HG03378 (cell line): ENCODE results near the gene DGUOK.

Experiments
- ATAC-seq: cut with Tn5 transposase; IDR thresholded peaks from one replicate; pipeline ENCODE4 v1.9.1; 2021; ENCODE audit warnings: mild to moderate bottlenecking, moderate library complexity; ENCODE audit not compliant: unreplicated experiment

DGUOK gene

DNA sequence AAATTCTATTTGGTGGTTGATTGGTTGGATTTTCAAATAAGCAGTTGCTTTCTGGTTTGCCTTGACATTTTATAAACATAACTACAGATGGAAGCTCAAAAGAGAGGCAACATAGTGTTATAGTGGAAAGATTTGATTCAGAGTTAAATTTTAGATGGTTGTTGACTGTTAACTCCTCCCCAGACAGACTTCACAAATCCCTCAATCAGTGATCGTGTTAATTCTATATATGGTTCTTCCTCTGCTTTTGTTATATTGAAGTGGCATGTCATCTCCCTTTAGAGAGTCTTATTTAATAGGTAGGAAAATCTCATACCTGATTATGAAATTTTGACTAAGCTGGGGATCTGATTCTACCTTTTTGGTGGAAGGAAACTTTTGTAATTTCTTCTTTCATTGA, 19.5 kb downstream of the DGUOK start:
- ATAC-seq = no peak

DNA sequence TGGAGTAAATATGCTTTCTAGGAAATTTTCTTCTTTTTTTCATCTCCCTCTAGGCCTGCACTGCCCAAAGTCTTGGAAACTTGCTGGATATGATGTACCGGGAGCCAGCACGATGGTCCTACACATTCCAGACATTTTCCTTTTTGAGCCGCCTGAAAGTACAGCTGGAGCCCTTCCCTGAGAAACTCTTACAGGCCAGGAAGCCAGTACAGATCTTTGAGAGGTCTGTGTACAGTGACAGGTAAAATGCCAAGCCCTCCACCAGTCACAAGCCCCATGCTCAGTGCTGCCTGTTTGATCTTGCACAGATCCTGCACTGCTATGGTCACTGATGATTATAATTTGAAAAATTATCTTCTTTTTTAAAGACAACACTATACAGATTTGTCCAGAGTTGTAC, 20.0 kb downstream of the DGUOK start:
- no peak for ATAC-seq

DNA sequence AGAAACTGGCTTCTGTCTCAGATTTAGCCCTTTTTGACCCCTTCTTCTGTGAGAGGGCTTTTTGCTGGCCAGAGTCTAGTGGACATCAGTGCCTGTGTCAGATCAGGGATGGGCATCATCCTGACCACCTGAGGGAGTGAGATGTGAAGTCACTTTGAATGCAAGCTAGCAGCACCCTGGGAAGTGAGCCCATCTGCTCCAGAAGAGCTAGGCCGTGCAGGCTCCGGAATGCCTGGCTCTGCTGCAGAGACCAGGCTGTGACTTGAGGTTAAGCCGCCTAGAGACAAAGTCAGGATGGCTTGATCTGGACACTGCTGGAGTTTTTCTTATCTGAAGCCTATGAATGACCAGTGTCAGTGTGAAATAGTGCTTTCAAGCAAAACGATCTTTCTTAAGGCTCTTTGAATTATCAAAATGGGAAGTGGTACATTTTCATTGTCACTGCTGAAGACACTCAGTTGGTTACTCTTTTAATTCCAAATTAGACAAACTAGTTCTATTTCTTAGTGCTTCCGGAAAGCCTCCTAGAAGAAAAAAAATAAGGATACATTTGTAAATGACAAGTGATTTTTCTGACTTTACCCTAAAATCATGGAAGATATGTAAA, 20.8 kb downstream of the DGUOK start:
- ATAC-seq = no peak

DNA sequence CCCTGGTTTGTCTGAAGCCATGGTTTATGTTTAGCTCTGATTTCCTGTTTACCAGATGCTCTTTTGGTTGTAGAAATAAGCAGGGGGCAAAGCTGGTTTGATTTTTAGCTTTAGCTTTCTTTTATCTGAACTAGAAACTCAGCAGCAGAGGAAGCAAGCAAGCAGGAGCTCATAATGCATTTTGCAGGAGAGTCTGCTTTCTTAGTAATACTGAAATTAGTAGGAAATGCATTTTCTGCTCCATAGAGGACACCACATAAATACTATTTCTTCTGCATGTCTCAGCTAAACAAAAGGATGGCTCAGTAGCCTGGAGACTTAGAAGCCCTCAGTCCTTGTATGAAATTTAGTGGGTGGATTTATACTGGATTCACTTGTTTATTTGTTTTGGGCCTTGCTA, 23.1 kb downstream of the DGUOK start:
- no peak for ATAC-seq

DNA sequence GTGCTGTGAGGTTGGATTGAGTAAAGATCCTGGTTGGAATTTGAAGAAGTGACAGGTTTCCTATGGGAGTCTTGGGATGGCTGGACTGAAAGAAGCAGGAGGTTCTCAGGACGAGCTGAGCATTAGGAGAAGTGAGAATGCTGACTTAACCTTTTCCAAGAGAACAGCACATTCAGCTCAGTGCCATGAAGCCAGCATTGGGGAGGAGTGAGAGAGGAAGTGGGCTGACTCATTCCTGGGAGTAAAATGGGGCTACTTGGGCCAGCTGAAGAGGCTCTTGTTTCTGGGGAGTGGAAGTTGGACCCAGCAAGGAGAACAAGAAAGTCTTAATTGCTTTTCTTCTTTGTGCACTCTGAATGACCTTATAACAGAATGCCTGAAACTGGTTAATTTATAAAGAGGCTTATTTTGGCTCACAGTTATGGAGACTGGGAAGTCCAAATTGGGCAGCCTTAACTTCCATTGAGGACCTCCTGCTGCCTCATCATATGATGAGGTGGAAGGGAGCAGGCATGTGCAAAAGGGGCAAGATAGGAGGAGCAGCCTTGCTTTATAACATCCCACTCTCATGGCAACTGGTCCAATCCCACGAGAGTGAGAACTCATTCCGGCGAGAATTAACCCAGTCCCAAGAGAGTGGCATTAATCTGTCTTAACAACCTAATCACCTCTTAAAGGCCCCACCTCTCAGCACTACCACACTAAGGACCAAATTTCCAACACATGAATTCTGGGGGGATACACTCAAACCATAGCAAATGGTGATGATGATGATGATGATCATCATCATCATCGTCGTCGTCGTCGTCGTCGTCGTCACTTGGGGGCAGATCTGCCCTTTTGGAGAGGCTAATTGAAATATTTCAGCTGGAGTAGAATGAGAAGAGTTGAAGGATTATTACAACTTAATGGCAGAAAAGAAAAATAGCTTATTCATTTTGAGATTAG, 26.1 kb downstream of the DGUOK start:
- no peak for ATAC-seq

DNA sequence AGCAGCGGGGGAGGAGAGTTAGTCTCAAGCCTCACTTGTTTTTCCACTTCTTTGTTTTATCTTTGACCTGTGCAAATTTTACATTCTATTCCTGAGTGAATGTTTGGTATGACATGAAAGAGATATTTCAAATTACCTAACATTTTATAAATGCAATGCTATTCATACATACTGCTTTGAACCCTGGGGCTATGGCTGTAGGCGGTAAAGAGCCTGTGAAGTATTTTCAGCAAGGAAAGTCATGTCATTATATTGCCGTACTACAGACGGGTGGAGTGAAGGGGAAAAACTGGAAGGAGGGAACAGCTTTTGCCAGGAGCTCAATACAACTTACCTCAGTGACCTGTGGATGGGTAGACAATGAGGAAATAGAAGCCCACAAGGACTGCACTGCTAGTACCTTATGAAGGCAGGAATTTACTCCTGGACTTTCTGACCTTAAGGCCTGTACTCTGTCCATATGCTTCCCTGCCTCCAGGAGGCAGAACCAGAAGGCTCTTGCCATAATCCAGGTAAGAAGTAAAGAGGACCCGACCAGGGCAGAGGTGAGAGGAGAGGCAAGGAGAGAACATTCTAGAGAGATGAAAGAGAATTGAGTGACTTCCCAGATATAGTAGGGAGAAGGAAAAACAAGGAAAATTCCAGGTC, 29.7 kb downstream of the DGUOK start:
- no peak for ATAC-seq

DNA sequence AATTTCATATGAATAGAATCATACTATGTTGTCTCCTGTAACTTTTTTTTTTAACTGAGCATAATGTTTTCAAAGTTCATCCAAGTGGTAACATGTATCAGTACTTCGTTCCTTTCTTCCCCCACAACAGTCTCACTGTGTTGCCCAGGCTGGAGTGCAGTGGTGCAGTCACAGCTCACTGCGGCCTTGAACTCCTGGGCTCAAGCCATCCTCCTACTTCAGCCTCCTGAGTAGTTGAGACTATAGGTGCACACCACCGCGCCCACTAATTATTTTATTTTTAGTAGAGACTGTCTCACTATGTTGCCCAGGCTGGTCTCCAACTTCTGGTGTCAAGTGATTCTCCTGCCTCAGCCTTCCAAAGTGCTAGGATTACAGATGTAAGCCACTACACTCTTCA, 34.6 kb downstream of the DGUOK start:
- no peak for ATAC-seq

DNA sequence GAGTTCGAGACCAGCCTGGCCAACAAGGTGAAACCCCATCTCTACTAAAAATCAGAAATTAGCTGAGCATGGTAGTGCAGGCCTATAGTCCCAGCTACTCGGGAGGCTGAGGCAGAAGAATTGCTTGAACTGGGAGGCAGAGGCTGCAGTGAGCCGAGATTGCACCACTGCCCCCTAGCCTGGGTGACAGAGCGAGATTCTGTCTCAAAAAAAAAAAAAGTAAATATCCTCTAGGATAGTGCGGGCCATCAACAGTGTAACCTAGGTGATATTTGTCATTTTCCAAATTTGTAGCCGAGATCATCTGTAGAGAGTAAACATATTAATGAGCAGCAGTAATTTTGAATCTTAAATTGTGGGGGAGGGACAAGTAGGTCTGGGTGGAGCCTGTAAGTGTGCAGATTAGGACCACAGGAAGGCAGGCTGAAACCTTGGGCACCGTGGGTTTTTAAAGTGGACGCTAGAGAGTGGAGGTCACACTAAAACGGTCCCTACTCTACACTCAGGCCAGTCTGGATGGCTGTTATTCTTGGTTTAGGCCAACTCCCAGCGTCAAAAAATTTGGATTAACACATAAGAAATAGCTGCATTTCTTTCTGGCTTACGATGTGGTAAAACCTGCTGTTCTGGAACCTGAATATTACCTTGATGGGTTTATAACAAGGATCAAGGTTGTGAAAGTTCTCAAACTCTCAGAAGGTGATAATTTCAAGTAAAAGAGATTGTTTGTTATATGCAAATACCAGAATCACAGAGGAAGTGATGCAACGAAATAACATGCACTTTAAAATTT, 35.3 kb downstream of the DGUOK start:
- no peak for ATAC-seq

DNA sequence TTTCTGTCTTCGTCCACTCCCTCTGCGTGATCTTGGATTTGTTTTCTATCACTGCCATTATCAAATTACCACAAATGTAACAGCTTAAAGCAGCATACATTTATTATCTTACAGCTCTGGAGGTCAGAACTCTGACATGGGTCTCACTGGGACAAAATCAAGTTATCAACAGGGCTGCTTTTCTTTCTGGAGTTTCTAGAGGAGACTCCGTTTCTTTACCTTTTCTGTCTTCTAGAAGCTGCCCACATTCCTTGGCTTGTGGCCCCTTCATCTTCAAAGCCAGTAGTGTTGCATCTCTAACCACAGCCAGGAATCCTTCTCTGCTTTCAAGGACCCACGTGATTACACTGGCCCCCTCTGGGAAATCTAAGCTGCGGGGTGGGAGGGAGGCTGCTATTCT, 36.1 kb downstream of the DGUOK start:
- no peak for ATAC-seq

DNA sequence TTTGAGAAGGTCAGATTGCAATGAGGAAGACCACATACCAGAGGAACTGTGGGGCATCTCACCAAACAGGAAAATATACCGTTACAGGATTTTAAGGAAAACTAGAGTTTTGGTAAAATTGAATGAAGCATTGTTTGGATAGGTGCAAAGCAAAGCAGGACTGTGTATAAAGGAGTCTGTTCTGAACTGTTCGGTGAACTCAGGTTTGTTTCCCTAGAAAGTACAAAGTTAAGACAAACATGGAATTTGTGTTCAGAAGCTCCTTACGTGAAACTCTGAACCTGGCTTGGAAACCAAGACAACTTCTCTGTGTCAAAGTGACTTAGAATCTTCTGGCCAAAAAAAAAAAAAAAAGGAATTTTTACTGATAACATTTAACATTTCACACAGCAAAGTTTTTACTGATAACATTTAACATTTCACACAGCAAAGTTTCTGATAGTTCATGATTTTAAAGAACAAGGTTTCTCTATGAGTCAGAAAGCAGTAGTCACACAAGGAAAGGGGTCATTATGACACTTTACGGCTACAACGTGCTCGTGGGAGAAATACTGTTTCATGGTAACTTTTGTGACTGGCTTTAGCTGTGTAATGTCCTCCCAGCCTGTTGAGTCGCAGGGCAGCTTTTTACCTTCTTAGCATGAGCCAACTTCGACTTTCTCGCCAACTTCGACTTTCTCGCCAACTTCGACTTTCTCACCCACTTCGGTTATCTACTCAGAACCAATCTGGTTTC, 36.9 kb downstream of the DGUOK start:
- peak; percentile 79 for ATAC-seq

DNA sequence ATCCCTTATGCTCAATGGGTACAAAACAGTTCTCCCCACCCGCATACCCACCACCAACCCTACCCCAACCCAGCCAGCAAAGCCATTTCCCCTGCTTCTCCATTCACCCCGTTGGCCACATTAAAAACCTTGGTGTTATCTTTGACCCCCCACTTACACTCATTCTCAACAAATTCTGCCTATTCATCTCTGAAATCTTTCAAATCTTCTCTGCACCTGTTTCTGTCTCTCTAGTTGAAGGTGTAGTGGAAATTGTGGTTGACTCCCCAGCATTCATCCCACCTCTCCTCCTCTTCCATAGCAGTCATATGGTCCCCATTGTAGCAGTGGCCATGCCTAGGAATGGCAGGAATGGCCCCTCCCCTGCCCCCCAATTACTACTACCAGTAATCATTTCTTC, 37.5 kb downstream of the DGUOK start:
- ATAC-seq = no peak

DNA sequence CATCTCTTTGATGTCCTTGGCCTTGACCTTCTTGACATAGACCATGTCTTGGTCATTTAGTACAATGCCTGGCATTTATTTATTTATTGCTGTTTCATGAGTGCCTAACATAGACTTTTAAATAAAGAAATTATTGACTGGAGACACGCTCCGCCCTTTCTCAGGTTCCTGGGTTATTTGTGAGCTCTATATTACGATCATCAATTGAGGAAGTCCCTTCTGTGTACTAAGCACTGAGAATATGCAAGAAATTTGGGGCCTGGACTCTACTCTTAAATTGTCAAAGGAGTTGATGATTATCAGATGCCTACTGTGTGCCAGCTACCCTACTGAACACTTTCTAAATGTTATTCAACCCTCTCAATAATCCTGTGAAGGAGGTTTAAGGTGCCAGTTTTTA, 38.4 kb downstream of the DGUOK start:
- no peak for ATAC-seq

DNA sequence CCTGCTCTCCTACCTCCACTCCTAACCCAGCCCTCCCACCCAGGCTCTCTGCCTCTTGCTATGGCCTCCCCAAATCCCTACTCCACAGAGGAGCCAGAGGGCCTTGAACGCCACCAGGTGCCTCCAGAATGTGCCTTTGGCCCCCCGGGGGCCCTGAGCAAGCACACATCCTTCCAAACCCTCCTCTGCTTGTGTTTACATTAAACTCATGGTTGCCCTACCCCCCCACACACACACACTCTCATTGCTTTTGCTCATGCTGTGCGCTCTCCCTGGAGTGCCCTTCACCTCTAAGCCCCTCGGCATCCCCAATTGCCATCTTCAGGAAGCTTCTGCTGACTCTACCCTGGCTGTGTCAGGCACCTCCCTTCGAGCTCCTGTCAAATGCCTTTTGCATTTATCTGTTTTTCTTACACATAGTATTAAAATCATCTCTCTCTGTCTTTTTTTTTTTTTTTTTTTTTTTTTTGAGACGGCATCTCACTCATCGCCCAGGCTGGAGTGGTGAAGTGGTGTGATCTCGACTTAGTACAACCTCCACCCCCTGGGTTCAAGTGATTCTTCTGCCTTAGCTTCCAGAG, 41.8 kb downstream of the DGUOK start:
- ATAC-seq = no peak

DNA sequence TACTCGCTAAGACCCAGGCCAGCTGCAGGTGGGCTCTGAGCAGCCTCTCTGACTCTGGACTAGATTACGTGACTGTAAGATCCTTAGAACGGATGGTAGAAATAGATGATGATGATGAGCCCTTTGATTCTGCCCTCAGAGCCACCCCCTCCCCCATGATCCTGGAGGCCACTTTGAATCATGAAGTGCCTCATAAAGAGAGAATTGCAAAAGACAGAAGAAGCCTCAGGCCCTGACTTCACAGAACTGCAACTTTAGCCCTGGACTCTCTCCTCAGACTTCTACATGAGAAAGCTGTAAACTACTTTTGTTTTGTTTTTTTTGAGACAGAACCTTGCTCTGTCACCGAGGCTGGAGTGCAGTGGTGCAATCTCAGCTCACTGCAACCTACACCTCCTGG, 42.7 kb downstream of the DGUOK start:
- no peak for ATAC-seq

DNA sequence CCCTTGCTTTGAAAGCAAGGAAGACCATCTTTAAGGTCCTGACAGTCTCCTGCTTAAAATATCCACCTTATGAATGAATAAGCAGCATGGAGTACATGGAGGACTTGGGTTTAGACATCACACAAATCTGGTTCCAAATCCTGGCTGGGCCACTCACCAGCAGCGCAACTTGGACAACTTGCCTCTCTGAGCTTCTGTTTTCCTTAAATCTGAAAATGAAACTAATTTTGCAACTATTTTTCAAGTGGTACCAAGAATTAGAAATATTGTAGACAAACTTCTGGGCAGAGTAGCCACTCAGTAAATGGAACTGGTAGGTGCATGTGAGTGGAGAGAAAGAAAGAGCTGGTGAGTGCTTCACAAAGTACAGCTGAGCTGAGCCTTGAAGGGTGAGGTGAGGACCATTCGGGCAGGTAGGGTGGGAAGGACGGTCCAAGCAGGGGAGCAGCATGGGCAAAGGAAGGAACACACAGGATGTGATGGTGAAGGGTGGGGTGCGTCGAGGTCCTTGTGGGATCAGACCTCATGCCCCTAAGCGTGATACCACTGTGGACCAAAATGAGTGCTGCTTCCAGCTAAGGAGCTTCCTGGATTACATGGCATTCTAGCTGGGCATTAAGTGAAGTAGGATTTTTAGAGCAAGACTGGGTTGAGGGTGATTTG, 43.6 kb downstream of the DGUOK start:
- no peak for ATAC-seq

DNA sequence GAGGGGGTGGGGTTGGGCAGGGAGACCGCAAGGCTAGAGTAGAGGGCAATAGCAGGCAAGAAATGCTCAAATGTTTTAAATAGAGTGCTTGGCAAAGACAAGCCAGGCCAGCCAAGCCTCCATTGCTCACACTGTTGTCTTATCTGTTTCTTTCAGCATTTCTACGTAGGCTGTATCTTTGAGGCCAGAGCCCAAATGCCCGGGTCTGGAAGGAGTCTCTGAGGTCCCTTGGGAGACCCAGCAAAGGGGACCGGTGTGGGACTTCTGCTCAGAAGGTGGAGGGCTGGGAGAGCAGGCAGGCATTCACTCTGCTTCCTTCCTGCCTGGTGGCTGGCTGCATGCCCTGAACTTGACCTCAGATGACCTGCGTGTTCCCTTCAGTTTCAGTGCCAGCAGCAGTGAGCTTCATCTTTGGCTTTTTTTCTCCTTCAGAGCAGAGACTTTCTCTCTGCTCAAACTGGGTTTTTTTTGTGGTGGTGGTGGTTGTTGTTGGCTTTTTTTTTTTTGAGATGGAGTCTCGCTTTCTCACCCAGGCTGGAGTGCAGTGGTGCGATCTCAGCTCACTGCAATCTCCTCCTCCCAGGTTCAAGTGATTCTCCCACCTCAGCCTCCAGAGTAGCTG, 44.3 kb downstream of the DGUOK start:
- peak; percentile 87 for ATAC-seq

DNA sequence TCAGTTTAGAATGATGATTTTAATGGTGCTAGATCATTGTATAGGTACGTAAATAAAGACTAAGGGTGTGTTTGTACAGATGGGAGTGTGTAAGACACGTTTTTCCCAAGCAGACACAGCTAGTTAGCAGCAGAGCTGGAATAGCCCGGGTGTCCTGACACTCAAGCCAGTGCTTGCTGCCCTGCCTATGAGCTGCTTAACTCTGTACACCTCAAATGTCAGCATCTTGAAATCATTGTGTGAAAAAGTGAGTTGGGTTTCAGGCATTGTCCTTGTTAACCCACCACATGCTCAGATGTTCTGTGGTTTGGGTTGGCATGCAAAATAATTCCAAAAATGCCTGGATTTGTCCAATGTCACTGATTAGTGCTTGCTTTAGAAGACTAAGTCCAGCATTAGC, 45.0 kb downstream of the DGUOK start:
- no peak for ATAC-seq

DNA sequence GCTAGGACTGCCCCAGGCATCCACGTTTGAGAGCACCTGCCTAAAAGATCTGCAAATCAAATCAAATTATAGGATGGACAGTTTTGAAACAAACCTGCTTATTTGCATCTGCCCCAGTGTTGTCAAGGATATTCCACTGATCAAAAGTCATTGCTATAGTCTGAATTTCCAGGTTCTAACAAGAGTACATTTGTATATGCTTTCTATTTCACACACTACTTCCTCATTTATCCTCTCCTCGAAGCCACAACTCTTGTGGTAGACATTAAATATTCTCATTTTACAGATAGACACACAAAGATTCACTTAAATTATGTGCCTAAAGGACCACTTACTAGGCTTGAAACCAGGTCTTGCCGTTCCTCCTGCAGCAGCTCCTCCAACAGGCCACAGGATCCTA, 46.2 kb downstream of the DGUOK start:
- ATAC-seq = peak; percentile 38

DNA sequence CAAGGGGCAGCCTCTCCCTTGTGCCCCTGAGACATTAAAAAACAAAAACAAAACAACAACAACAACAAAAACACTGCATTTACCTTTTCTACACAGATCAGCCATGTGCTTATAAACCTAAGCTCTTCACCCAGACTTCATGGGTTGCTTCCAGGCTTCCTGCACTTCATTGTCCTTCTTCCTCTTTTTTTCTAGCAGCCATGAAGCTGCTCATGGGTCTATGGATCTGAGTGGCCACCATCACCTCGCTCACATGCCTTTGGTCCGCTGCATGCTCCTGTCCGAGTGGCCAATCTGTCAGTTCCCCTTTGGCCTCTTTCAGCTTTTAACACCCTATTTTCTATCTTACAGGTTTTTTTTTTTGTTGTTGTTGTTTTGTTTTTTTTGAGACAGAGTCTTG, 49.1 kb downstream of the DGUOK start:
- no peak for ATAC-seq
